Body of pancreas (tissue), 4 donors: ENCODE measurements around the gene PLEKHF1.

Source experiments
- POLR2A ChIP-seq, 3 donors: fragments of 450-650 bp; IDR thresholded peaks; one replicate each; pipeline ENCODE4 v1.6.1; 2016; ENCODE audit warnings: antibody characterized with exemption in 3 of 3, mild to moderate bottlenecking in 2 of 3
- TF ChIP-seq, protein P1 (sequence below), 7 experiments: fragments of 450-650 bp in 4 of 7; fragments of 200-600 bp in 3 of 7; sonication (generic) in 3 of 7; IDR thresholded peaks; one replicate each; pipeline ENCODE4 v1.5.1; 2016 to 2019; ENCODE audit warnings: antibody characterized with exemption in 7 of 7

DNA sequence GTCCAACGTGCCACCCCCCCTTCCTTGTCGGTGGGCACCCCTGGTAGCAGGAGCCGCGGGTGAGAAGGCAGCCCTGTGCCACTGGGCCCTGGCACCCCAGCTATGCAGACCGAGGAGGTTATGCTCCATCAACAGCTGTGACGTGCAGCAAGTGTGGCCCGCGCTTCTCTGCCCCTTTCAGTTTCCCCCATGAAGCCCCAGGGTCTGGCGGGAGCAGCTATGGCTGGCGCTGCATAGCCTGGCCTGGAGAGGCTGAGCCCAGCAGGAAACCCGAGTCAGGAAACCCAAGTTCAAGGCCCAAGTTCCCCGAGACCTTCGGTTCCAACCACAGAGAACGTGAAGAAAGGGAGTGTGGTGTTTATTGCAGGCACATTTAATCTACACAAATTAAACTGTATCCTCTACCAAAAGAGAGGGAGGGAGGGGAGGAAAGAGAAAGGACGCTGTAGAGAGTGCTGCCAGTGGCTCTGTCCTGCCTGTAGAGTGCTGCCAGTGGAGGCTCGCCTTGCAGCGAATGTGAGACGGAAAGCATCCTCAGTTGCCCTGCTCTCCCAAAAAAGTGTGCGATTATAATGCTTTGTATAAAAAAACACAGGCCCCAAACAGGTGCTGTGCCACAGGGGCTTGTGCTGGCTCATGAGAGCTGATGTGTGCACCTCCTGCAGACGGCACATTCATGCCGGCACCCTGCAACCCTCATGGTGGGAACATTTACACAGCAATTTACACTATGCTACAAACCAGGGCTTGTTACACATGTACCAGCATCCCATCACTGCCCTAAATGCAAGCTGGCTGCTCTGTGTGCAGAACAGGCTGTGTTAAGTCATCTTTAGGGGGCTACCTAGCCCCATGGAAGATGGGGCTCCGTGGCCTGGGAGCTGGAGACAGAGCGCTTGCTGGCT, 42.8 kb upstream of the PLEKHF1 start:
- TF ChIP-seq, protein P1, sequence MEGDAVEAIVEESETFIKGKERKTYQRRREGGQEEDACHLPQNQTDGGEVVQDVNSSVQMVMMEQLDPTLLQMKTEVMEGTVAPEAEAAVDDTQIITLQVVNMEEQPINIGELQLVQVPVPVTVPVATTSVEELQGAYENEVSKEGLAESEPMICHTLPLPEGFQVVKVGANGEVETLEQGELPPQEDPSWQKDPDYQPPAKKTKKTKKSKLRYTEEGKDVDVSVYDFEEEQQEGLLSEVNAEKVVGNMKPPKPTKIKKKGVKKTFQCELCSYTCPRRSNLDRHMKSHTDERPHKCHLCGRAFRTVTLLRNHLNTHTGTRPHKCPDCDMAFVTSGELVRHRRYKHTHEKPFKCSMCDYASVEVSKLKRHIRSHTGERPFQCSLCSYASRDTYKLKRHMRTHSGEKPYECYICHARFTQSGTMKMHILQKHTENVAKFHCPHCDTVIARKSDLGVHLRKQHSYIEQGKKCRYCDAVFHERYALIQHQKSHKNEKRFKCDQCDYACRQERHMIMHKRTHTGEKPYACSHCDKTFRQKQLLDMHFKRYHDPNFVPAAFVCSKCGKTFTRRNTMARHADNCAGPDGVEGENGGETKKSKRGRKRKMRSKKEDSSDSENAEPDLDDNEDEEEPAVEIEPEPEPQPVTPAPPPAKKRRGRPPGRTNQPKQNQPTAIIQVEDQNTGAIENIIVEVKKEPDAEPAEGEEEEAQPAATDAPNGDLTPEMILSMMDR (IDR thresholded peaks at IDR 0.05) = no peak
- no peak for TF ChIP-seq POLR2A (IDR thresholded peaks at IDR 0.05)
